K562 (cell line): ENCODE data around the gene CBX3.

Experiments used
- GTF2F1 ChIP-seq: IDR thresholded peaks from 2 replicates; pipeline ENCODE4 v1.6.1; 2011; ENCODE audit warnings: low read depth, low read length, improper control_type of control experiment
- NFE2 ChIP-seq: IDR thresholded peaks from 2 replicates; pipeline ENCODE4 v1.6.1; 2014; ENCODE audit warnings: antibody characterized with exemption, low read depth
- ZBTB5 ChIP-seq: fragments of 450-650 bp; IDR thresholded peaks from 2 replicates; pipeline ENCODE4 v1.6.1; 2017; ENCODE audit warnings: antibody characterized with exemption

- TF ChIP-seq GTF2F1 (no peak), NFE2 (no peak), ZBTB5 (no peak)
These were observed 44.8 kb upstream of the CBX3 start for GRCh38 chr7:26156451-26157420.
